PC-3 (cell line): ENCODE results near the gene NCOA1. TPM values are rescaled to one million over a fixed set of nuclear protein-coding genes. Genes with fewer than 3 reads are reported as not detected.

ENCODE experiments used
- ATAC-seq: fragments of 200-7000 bp; cut with Tn5 transposase; 2 replicates; pipeline ENCODE4 v1.9.1; 2020; ENCODE audit warnings: mild to moderate bottlenecking, moderate library complexity
- BruUV-seq: library from RNA; stranded (reverse); fragments of 400-500 nt; replicated peaks from 2 replicates; lab custom pipeline; 2021; lab: Mats Ljungman, UMichigan
- CTCF ChIA-PET: fragments of 300-600 bp; sonication (Branson Sonifier 250); formaldehyde crosslinking; loops from one replicate; lab custom pipeline; 2022; ENCODE audit warnings: antibody characterized with exemption; lab: Charles Lee
- POLR2A ChIA-PET: fragments of 300-600 bp; sonication (Branson Sonifier 250); formaldehyde crosslinking; loops from one replicate; lab custom pipeline; 2022; ENCODE audit warnings: antibody characterized with exemption; ENCODE audit not compliant: unreplicated experiment; lab: Charles Lee
- DNase-seq: peaks from one replicate; pipeline ENCODE4 v3.0.0-alpha.2; 2015
- H2AFZ ChIP-seq: fragments of 300-600 bp; sonication (generic); 2 replicates; pipeline ENCODE4 v1.6.0; 2016; ENCODE audit warnings: antibody characterized with exemption, low read length
- H3F3A ChIP-seq: fragments of 300-600 bp; sonication (generic); one replicate; pipeline ENCODE4 v1.6.0; 2017; ENCODE audit warnings: antibody characterized with exemption, low read length, control low read depth, mild to moderate bottlenecking; ENCODE audit not compliant: unreplicated experiment
- H3K27ac ChIP-seq: fragments of 300-600 bp; sonication (generic); 2 replicates; pipeline ENCODE4 v1.5.1; 2016; ENCODE audit warnings: mild to moderate bottlenecking, low read length
- H3K27me3 ChIP-seq: fragments of 300-600 bp; sonication (generic); 2 replicates; pipeline ENCODE4 v1.6.1; 2016; ENCODE audit warnings: low read length, mixed read lengths
- H3K36me3 ChIP-seq: fragments of 300-600 bp; sonication (generic); 2 replicates; pipeline ENCODE4 v1.6.1; 2016; ENCODE audit warnings: low read depth, mixed run types, low read length, mixed read lengths
- H3K4me1 ChIP-seq: fragments of 300-600 bp; sonication (generic); 2 replicates; pipeline ENCODE4 v1.5.1; 2016; ENCODE audit warnings: low read length; ENCODE audit not compliant: insufficient read depth
- H3K4me2 ChIP-seq: fragments of 300-600 bp; sonication (generic); 2 replicates; pipeline ENCODE4 v1.6.0; 2016; ENCODE audit warnings: low read length
- H3K4me3 ChIP-seq: fragments of 300-600 bp; sonication (generic); 2 replicates; pipeline ENCODE4 v1.5.1; 2016; ENCODE audit warnings: mild to moderate bottlenecking, low read length, mixed read lengths
- H3K79me2 ChIP-seq: fragments of 300-600 bp; sonication (generic); 2 replicates; pipeline ENCODE4 v1.6.1; 2017; ENCODE audit warnings: low read length, mixed read lengths
- H3K9ac ChIP-seq: fragments of 300-600 bp; sonication (generic); 2 replicates; pipeline ENCODE4 v1.6.0; 2016; ENCODE audit warnings: mild to moderate bottlenecking, low read length
- H3K9me2 ChIP-seq: fragments of 300-600 bp; sonication (generic); replicated peaks from 2 replicates; pipeline ENCODE4 v1.6.1; 2016; ENCODE audit warnings: mixed run types, low read length, mixed read lengths
- H3K9me3 ChIP-seq: fragments of 300-600 bp; sonication (generic); 2 replicates; pipeline ENCODE4 v1.6.1; 2016; ENCODE audit warnings: low read length, mixed read lengths
- H4K20me1 ChIP-seq: fragments of 300-600 bp; sonication (generic); 2 replicates; pipeline ENCODE4 v1.6.1; 2016; ENCODE audit warnings: low read length, mixed read lengths
- EZH2 ChIP-seq: fragments of 300-600 bp; sonication (generic); IDR thresholded peaks from one replicate; pipeline ENCODE4 v1.6.1; 2017; ENCODE audit warnings: antibody characterized with exemption, mild to moderate bottlenecking, low read length; ENCODE audit not compliant: unreplicated experiment
- EZH2phosphoT487 ChIP-seq: fragments of 300-600 bp; sonication (generic); IDR thresholded peaks from 2 replicates; pipeline ENCODE4 v1.6.1; 2018; ENCODE audit warnings: mild to moderate bottlenecking, antibody characterized with exemption, low read length, borderline replicate concordance
- intact Hi-C: fragments of 100-400 bp; cut with micrococcal nuclease; formaldehyde crosslinking; loops from 2 replicates; pipeline ENCODE4 v1.9.0; 2023
- total RNA-seq: library from RNA; depleted of rRNA; stranded (reverse); fragments of >200 nt; gene quantifications from 2 replicates; pipeline ENCODE4 v1.2.3, GENCODE V29; 2014
- TF ChIP-seq, protein P1 (sequence below): fragments of 300-600 bp; sonication (generic); conservative IDR thresholded peaks from 2 replicates; pipeline ENCODE4 v1.5.1; 2017; ENCODE audit warnings: antibody characterized with exemption, low read depth, mild to moderate bottlenecking, low read length

Gene NCOA1
- total RNA-seq, 1 experiment from 2014 or later = 7.5 TPM

DNA sequence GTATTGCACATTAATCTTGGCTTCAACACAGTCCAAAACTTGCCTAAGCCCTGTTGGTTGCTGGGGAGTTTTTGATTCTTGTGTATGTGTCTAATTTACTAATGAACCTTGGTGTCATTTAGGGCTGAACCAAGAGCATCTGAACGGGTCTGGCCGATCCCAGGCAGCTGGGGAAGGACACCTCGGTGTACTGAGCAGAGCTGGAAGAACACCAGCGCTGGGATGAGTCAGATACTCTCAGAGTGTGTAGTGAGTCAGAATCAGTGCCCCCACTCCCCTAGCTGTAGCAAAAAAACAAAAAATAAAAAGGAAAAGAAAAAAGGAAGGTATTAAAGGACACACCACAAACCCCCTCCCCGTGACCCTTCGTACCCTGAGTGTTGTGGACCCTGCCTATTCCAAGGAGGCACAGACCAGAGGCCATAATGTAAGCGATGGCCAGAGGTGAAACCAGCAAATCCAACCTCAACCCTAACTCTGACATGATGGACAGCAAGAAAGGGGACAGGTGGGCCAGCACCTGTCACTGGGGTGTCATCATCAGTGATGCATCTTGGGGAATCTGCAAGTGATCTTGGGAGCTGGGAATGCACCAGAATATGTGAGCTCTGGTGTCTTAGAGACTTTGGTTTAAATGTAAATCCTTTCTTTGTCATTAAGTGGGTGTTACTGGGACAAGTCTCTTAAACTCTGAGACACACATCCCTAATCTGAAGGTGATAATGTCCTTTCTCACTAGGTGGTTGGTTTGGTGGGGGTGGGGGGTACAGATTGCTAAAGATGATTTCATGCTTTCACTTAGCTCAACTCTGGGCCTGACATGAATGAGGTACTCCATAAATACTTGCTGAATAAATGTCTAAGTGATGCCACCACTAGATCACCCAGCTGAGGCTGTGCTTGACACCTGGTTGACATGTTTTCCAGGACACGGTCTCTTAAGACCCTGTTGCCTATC lies 34.2 kb upstream of the NCOA1 start:
- peak overlapping the region; percentile 36; the same call in 1 of the 2 replicates for H3K4me3 ChIP-seq
- no peak overlapping the region for H3K27ac ChIP-seq
- H3K9ac ChIP-seq = no peak overlapping the region
- POLR2A ChIA-PET = no interaction called here
- intact Hi-C loops = no loop called here
- TF ChIP-seq, protein P1, sequence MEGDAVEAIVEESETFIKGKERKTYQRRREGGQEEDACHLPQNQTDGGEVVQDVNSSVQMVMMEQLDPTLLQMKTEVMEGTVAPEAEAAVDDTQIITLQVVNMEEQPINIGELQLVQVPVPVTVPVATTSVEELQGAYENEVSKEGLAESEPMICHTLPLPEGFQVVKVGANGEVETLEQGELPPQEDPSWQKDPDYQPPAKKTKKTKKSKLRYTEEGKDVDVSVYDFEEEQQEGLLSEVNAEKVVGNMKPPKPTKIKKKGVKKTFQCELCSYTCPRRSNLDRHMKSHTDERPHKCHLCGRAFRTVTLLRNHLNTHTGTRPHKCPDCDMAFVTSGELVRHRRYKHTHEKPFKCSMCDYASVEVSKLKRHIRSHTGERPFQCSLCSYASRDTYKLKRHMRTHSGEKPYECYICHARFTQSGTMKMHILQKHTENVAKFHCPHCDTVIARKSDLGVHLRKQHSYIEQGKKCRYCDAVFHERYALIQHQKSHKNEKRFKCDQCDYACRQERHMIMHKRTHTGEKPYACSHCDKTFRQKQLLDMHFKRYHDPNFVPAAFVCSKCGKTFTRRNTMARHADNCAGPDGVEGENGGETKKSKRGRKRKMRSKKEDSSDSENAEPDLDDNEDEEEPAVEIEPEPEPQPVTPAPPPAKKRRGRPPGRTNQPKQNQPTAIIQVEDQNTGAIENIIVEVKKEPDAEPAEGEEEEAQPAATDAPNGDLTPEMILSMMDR = no peak
- TF ChIP-seq EZH2phosphoT487 (no peak), EZH2 (no peak)
- peak; percentile 100 for ATAC-seq
- H3K9me3 ChIP-seq = no peaks in the 10 kb centered on the region
- H3K4me1 ChIP-seq = peaks cover 13% of the 10 kb centered on the region
- no peaks in the 10 kb centered on the region for H3K79me2 ChIP-seq
- no peaks in the 10 kb centered on the region for H4K20me1 ChIP-seq
- peak; percentile 89 for DNase-seq
- H3K36me3 ChIP-seq = no peaks in the 10 kb centered on the region
- H3K9me2 ChIP-seq = no peaks in the 10 kb centered on the region
- no peaks in the 10 kb centered on the region for H3K27me3 ChIP-seq
- peak overlapping the region; percentile 66 for H3K4me2 ChIP-seq
- BruUV-seq = no TSS peak
- no peaks in the 10 kb centered on the region for H3F3A ChIP-seq
- peak overlapping the region; percentile 68 for H2AFZ ChIP-seq
- CTCF ChIA-PET = interaction anchor here (0.6 to 1.0 kb wide), 2 partner anchors 19 to 371 kb away, joined by 3 read pairs; no protein-coding TSS in a partner anchor

DNA sequence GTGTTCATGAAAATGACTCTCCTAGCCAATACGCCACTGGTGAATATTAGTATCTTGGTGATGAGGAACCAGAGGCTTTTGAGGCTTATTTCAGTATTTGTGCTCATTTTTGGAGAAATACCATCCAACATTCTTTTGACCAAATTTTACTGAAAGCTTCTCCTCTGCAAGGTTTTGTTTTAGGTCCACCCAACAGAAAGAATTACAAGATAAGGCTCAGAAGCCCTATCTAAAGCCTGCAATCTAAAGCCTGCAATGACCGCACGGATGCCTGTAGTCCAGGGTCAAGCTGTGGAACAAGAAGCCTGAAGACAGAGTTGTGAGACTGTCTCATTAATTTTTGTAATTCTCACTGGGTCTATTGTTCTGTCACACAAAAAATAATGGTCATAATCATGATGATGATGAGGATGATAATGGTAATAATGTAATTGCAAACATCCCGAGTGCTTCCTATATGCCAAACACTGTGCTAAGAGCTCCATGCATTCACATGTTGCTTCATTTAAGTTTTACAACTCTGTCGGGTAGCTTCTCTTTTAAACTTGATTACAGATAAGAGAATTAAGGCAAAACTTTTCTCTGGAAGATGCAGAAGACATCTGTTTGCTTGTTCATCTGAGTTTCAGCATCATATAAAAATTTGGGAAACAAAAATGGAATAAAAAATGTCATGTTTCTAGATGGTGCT lies 33.2 kb upstream of the NCOA1 start:
- H4K20me1 ChIP-seq = no peaks in the 10 kb centered on the region
- intact Hi-C loops = no loop called here
- H3K4me2 ChIP-seq = no peak overlapping the region
- POLR2A ChIA-PET = no interaction called here
- no peak for DNase-seq
- no peak for ATAC-seq
- peaks cover 13% of the 10 kb centered on the region for H3K4me1 ChIP-seq
- no peak overlapping the region for H3K27ac ChIP-seq
- no peaks in the 10 kb centered on the region for H3K79me2 ChIP-seq
- no peak overlapping the region for H2AFZ ChIP-seq
- no TSS peak for BruUV-seq
- no peaks in the 10 kb centered on the region for H3K9me3 ChIP-seq
- H3K27me3 ChIP-seq = no peaks in the 10 kb centered on the region
- no peak for TF ChIP-seq EZH2phosphoT487
- TF ChIP-seq EZH2 = no peak
- TF ChIP-seq, protein P1 = no peak
- no peaks in the 10 kb centered on the region for H3K36me3 ChIP-seq
- no peaks in the 10 kb centered on the region for H3F3A ChIP-seq
- CTCF ChIA-PET = no interaction called here
- no peak overlapping the region for H3K4me3 ChIP-seq
- H3K9me2 ChIP-seq = no peaks in the 10 kb centered on the region
- H3K9ac ChIP-seq = no peak overlapping the region
